GM23338 (cell line): ENCODE data around the gene FHAD1. TPM values are rescaled to one million over a fixed set of nuclear protein-coding genes. Genes with fewer than 3 reads are reported as not detected.

ENCODE experiments used
- ATAC-seq: fragments of 200-7000 bp; cut with Tn5 transposase; 3 replicates; pipeline ENCODE4 v1.9.1; 2020
- DNase-seq: peaks from one replicate; pipeline ENCODE4 v3.0.0-alpha.2; 2015; ENCODE audit warnings: low spot score
- H2AFZ ChIP-seq: fragments of 200-600 bp; sonication (generic); 2 replicates; pipeline ENCODE4 v1.8.0; 2016; ENCODE audit warnings: antibody characterized with exemption, mild to moderate bottlenecking, moderate library complexity
- H3F3A ChIP-seq: fragments of 200-600 bp; sonication (generic); replicated peaks from 2 replicates; pipeline ENCODE4 v1.8.0; 2017; ENCODE audit warnings: antibody characterized with exemption, mixed run types, low read depth
- H3K27ac ChIP-seq: fragments of 200-600 bp; sonication (generic); 2 replicates; pipeline ENCODE4 v1.6.1; 2016; ENCODE audit warnings: low read depth
- H3K27me3 ChIP-seq: fragments of 200-600 bp; sonication (generic); 2 replicates; pipeline ENCODE4 v1.8.0; 2016; ENCODE audit warnings: mild to moderate bottlenecking, mixed run types, moderate library complexity; ENCODE audit not compliant: insufficient read depth
- H3K36me3 ChIP-seq: fragments of 200-600 bp; sonication (generic); 2 replicates; pipeline ENCODE4 v1.8.0; 2016; ENCODE audit warnings: mild to moderate bottlenecking; ENCODE audit not compliant: insufficient read depth
- H3K4me1 ChIP-seq: fragments of 200-600 bp; sonication (generic); 2 replicates; pipeline ENCODE4 v1.8.0; 2016; ENCODE audit warnings: mild to moderate bottlenecking, moderate library complexity; ENCODE audit not compliant: insufficient read depth
- H3K4me2 ChIP-seq: fragments of 200-600 bp; sonication (generic); 2 replicates; pipeline ENCODE4 v1.7.1; 2017; ENCODE audit warnings: mixed run types
- H3K4me3 ChIP-seq: fragments of 200-600 bp; sonication (generic); 2 replicates; pipeline ENCODE4 v1.6.1; 2016; ENCODE audit warnings: mixed run types
- H3K79me2 ChIP-seq: fragments of 200-600 bp; sonication (generic); replicated peaks from 2 replicates; pipeline ENCODE4 v1.8.0; 2017; ENCODE audit warnings: mild to moderate bottlenecking; ENCODE audit not compliant: insufficient read depth
- H3K9me2 ChIP-seq: fragments of 200-600 bp; sonication (generic); 2 replicates; pipeline ENCODE4 v1.8.0; 2017; ENCODE audit not compliant: insufficient read depth
- H4K20me1 ChIP-seq: fragments of 200-600 bp; sonication (generic); replicated peaks from 2 replicates; pipeline ENCODE4 v1.8.0; 2017; ENCODE audit warnings: mild to moderate bottlenecking; ENCODE audit not compliant: insufficient read depth
- H3K27ac Mint-ChIP-seq: 2 replicates; pipeline ENCODE4 v1.8.0; 2020; ENCODE audit warnings: inconsistent platforms, mild to moderate bottlenecking, moderate library complexity, mixed read lengths
- H3K27me3 Mint-ChIP-seq: 3 replicates; pipeline ENCODE4 v1.8.0; 2022; ENCODE audit warnings: low read depth, mild to moderate bottlenecking, moderate library complexity, mixed read lengths, inconsistent platforms; ENCODE audit not compliant: insufficient read depth, poor library complexity
- H3K36me3 Mint-ChIP-seq: 3 replicates; pipeline ENCODE4 v1.8.0; 2021; ENCODE audit warnings: low read depth, mild to moderate bottlenecking, inconsistent platforms, moderate library complexity, mixed read lengths
- H3K4me1 Mint-ChIP-seq: 3 replicates; pipeline ENCODE4 v1.8.0; 2020; ENCODE audit warnings: mild to moderate bottlenecking, inconsistent platforms, mixed read lengths
- H3K4me3 Mint-ChIP-seq: 3 replicates; pipeline ENCODE4 v1.8.0; 2021; ENCODE audit warnings: moderate library complexity, mild to moderate bottlenecking, inconsistent platforms, mixed read lengths
- H3K9me3 Mint-ChIP-seq: 3 replicates; pipeline ENCODE4 v1.8.0; 2020; ENCODE audit warnings: moderate library complexity, mild to moderate bottlenecking, inconsistent platforms, mixed read lengths
- CREB1 ChIP-seq: fragments of 250-450 bp; sonication (Bioruptor Pico); IDR thresholded peaks from 2 replicates; pipeline ENCODE4 v1.5.0; 2020; ENCODE audit warnings: low read depth, mild to moderate bottlenecking, moderate library complexity
- CTCF ChIP-seq, 2 experiments: fragments of 200-600 bp in 1 of 2; sonication (generic) in 1 of 2; conservative IDR thresholded peaks; 2 replicates each; pipeline versions ENCODE4 v1.5.1 to v1.6.1; 2016 to 2017; ENCODE audit warnings: antibody characterized with exemption in 2 of 2, low read depth in 2 of 2, mild to moderate bottlenecking in 2 of 2, moderate library complexity in 1 of 2
- ETS1 ChIP-seq: IDR thresholded peaks from 2 replicates; pipeline ENCODE4 v1.6.1; 2016; ENCODE audit warnings: antibody characterized with exemption
- EZH2 ChIP-seq: fragments of 200-600 bp; sonication (generic); IDR thresholded peaks from one replicate; pipeline ENCODE4 v1.8.0; 2017; ENCODE audit warnings: antibody characterized with exemption, mild to moderate bottlenecking, low read depth; ENCODE audit not compliant: unreplicated experiment
- EZH2phosphoT487 ChIP-seq: fragments of 200-600 bp; sonication (generic); IDR thresholded peaks from one replicate; pipeline ENCODE4 v1.8.1; 2018; ENCODE audit warnings: antibody characterized with exemption; ENCODE audit not compliant: unreplicated experiment
- JUNB ChIP-seq: IDR thresholded peaks from one replicate; pipeline ENCODE4 v1.6.1; 2016; ENCODE audit warnings: antibody characterized with exemption; ENCODE audit not compliant: unreplicated experiment
- NANOG ChIP-seq: IDR thresholded peaks from 2 replicates; pipeline ENCODE4 v1.6.1; 2016; ENCODE audit warnings: antibody characterized with exemption, borderline replicate concordance
- POLR2AphosphoS5 ChIP-seq: IDR thresholded peaks from 2 replicates; pipeline ENCODE4 v1.6.1; 2016; ENCODE audit warnings: antibody characterized with exemption, low read depth
- REST ChIP-seq: IDR thresholded peaks from one replicate; pipeline ENCODE4 v1.6.1; 2018; ENCODE audit warnings: antibody characterized with exemption; ENCODE audit not compliant: unreplicated experiment
- STAT1 ChIP-seq: IDR thresholded peaks from one replicate; pipeline ENCODE4 v1.6.1; 2016; ENCODE audit warnings: antibody characterized with exemption; ENCODE audit not compliant: unreplicated experiment
- ZNF114 ChIP-seq: fragments of 250-450 bp; sonication (Bioruptor Pico); IDR thresholded peaks from 2 replicates; pipeline ENCODE4 v1.5.0; 2020; ENCODE audit warnings: mild to moderate bottlenecking, moderate library complexity
- ZNF331 ChIP-seq: fragments of 250-450 bp; sonication (Bioruptor Pico); IDR thresholded peaks from 2 replicates; pipeline ENCODE4 v1.5.0; 2020; ENCODE audit warnings: low read depth, mild to moderate bottlenecking, moderate library complexity
- polyA plus RNA-seq: library from polyadenylated mRNA; unstranded; fragments of >200 nt; fragmentation: Nextera tagmentation; extraction: Ambion mirVana; gene quantifications from 2 replicates; pipeline ENCODE4 v1.2.1, GENCODE V29; 2016
- total RNA-seq: library from RNA; depleted of rRNA; stranded (reverse); fragments of >200 nt; shearing (Covaris generic); gene quantifications from 2 replicates; pipeline ENCODE4 v1.2.3, GENCODE V29; 2014

FHAD1 gene
- total and polyA plus RNA-seq, 2 experiments from 2014 or later: 1.8 to 3.3 TPM

- Histone ChIP-seq H3K27ac (no peak overlapping the region), H3K4me2 (no peak overlapping the region), H2AFZ (no peak overlapping the region), H3K9me2 (no peaks in the 10 kb centered on the region), H3K36me3 (no peaks in the 10 kb centered on the region), H3K79me2 (no peaks in the 10 kb centered on the region), H3K27me3 (no peaks in the 10 kb centered on the region), H3K4me1 (no peaks in the 10 kb centered on the region), H3F3A (no peaks in the 10 kb centered on the region), H3K4me3 (no peak overlapping the region), H4K20me1 (no peaks in the 10 kb centered on the region)
- Mint-ChIP-seq H3K4me3 (no peak overlapping the region; the same call in 2 of the 3 replicates), H3K27me3 (peaks cover 5% of the 10 kb centered on the region), H3K9me3 (no peaks in the 10 kb centered on the region), H3K4me1 (peaks cover 4% of the 10 kb centered on the region; the same call in 2 of the 3 replicates), H3K27ac (no peak overlapping the region), H3K36me3 (no peaks in the 10 kb centered on the region)
- no peak for TF ChIP-seq CREB1 (CRISPR knock-in tag)
- TF ChIP-seq JUNB: no peak
- TF ChIP-seq ETS1: no peak
- no peak for TF ChIP-seq REST
- TF ChIP-seq EZH2phosphoT487: no peak
- TF ChIP-seq STAT1: no peak
- TF ChIP-seq ZNF331 (CRISPR knock-in tag): no peak
- TF ChIP-seq EZH2: no peak
- no peak for TF ChIP-seq ZNF114
- no peak for TF ChIP-seq POLR2AphosphoS5
- DNase-seq (no peak), ATAC-seq (no peak)
These were observed 189.9 kb downstream of the FHAD1 start for GRCh38 chr1:15436881-15437442.

GRCh38 chr1:15439325-15439724 is 192.3 kb downstream of the FHAD1 start:
- no peaks in the 10 kb centered on the region for H3F3A ChIP-seq
- H3K27me3 ChIP-seq: no peaks in the 10 kb centered on the region
- H2AFZ ChIP-seq: no peak overlapping the region
- H3K27me3 Mint-ChIP-seq: peaks cover 2% of the 10 kb centered on the region
- H3K4me1 ChIP-seq: no peaks in the 10 kb centered on the region
- H4K20me1 ChIP-seq: no peaks in the 10 kb centered on the region
- no peaks in the 10 kb centered on the region for H3K36me3 Mint-ChIP-seq
- H3K4me2 ChIP-seq: no peak overlapping the region
- H3K9me2 ChIP-seq: no peaks in the 10 kb centered on the region
- no peak for ATAC-seq
- no peak overlapping the region for H3K27ac ChIP-seq
- no peak overlapping the region for H3K4me3 Mint-ChIP-seq
- no peak overlapping the region for H3K27ac Mint-ChIP-seq
- no peaks in the 10 kb centered on the region for H3K36me3 ChIP-seq
- H3K9me3 Mint-ChIP-seq: no peaks in the 10 kb centered on the region
- no peaks in the 10 kb centered on the region for H3K4me1 Mint-ChIP-seq
- no peak overlapping the region for H3K4me3 ChIP-seq
- DNase-seq: no peak
- no peaks in the 10 kb centered on the region for H3K79me2 ChIP-seq
- TF ChIP-seq EZH2phosphoT487: no peak
- no peak for TF ChIP-seq REST
- no peak for TF ChIP-seq CTCF (conservative IDR thresholded peaks at IDR 0.05; ENCODE audit: low read depth in 2 of 2)
- no peak for TF ChIP-seq JUNB
- TF ChIP-seq ZNF331 (CRISPR knock-in tag): no peak
- TF ChIP-seq NANOG: no peak
- no peak for TF ChIP-seq ETS1
- TF ChIP-seq POLR2AphosphoS5: no peak
- no peak for TF ChIP-seq ZNF114
- no peak for TF ChIP-seq STAT1
- TF ChIP-seq CREB1 (CRISPR knock-in tag): no peak
- no peak for TF ChIP-seq EZH2
